H9 (cell line): Measurements from ENCODE around the gene SLC9A7. TPM values are rescaled to one million over a fixed set of nuclear protein-coding genes. Genes with fewer than 3 reads are reported as not detected.

Experiments used
- DNase-seq: peaks from one replicate; pipeline ENCODE4 v3.0.0-alpha.2; 2017
- H2AFZ ChIP-seq: one replicate; pipeline ENCODE4 v1.6.1; 2013; ENCODE audit warnings: mild to moderate bottlenecking, low read length, control low read depth, moderate library complexity
- H2AK5ac ChIP-seq: 2 replicates; pipeline ENCODE4 v1.6.1; 2013; ENCODE audit warnings: low read length, control low read depth, mixed read lengths; ENCODE audit not compliant: insufficient read length
- H2BK120ac ChIP-seq: one replicate; pipeline ENCODE4 v1.6.1; 2013; ENCODE audit warnings: low read depth, mild to moderate bottlenecking, low read length, control low read depth, inconsistent platforms; ENCODE audit not compliant: poor library complexity, severe bottlenecking
- H2BK12ac ChIP-seq: 2 replicates; pipeline ENCODE4 v1.6.1; 2013; ENCODE audit warnings: low read length, control low read depth, mixed read lengths, low read depth; ENCODE audit not compliant: insufficient read length
- H2BK15ac ChIP-seq: 2 replicates; pipeline ENCODE4 v1.6.1; 2013; ENCODE audit warnings: low read depth, low read length, control low read depth
- H2BK20ac ChIP-seq: one replicate; pipeline ENCODE4 v1.6.1; 2013; ENCODE audit warnings: low read depth, mild to moderate bottlenecking, low read length, control low read depth, inconsistent platforms; ENCODE audit not compliant: poor library complexity, severe bottlenecking
- H2BK5ac ChIP-seq: 2 replicates; pipeline ENCODE4 v1.6.1; 2013; ENCODE audit warnings: low read length, control low read depth, mixed read lengths; ENCODE audit not compliant: insufficient read length
- H3K14ac ChIP-seq: 2 replicates; pipeline ENCODE4 v1.6.1; 2013; ENCODE audit warnings: low read length, control low read depth; ENCODE audit not compliant: insufficient read depth
- H3K18ac ChIP-seq: 2 replicates; pipeline ENCODE4 v1.6.1; 2013; ENCODE audit warnings: low read depth, mild to moderate bottlenecking, mixed read lengths, low read length, control low read depth; ENCODE audit not compliant: insufficient read length
- H3K23ac ChIP-seq: 2 replicates; pipeline ENCODE4 v1.6.1; 2013; ENCODE audit warnings: low read length, control low read depth, mixed read lengths, low read depth; ENCODE audit not compliant: insufficient read length
- H3K23me2 ChIP-seq: 2 replicates; pipeline ENCODE4 v1.6.1; 2013; ENCODE audit warnings: low read depth, mild to moderate bottlenecking, mixed read lengths, low read length, control low read depth; ENCODE audit not compliant: insufficient read length, poor library complexity, severe bottlenecking
- H3K27ac ChIP-seq: 2 replicates; pipeline ENCODE4 v1.5.1; 2013; ENCODE audit warnings: low read length, control low read depth, mixed read lengths, low read depth; ENCODE audit not compliant: insufficient read length
- H3K27me3 ChIP-seq: 2 replicates; pipeline ENCODE4 v1.6.1; 2013; ENCODE audit warnings: low read length, control low read depth, inconsistent platforms; ENCODE audit not compliant: insufficient read depth
- H3K4ac ChIP-seq: 2 replicates; pipeline ENCODE4 v1.6.1; 2013; ENCODE audit warnings: low read depth, mild to moderate bottlenecking, control low read depth, inconsistent platforms, low read length, moderate library complexity
- H3K4me1 ChIP-seq: 2 replicates; pipeline ENCODE4 v1.6.1; 2013; ENCODE audit warnings: low read length, control low read depth, inconsistent platforms; ENCODE audit not compliant: insufficient read depth
- H3K4me2 ChIP-seq: 2 replicates; pipeline ENCODE4 v1.6.1; 2013; ENCODE audit warnings: low read length, control low read depth, mixed read lengths; ENCODE audit not compliant: insufficient read length, insufficient read depth
- H3K56ac ChIP-seq: 2 replicates; pipeline ENCODE4 v1.6.1; 2013; ENCODE audit warnings: low read depth, mild to moderate bottlenecking, mixed read lengths, low read length, control low read depth; ENCODE audit not compliant: insufficient read length
- H3K79me1 ChIP-seq: 2 replicates; pipeline ENCODE4 v1.6.1; 2013; ENCODE audit warnings: low read depth, mild to moderate bottlenecking, moderate library complexity, low read length, control low read depth, inconsistent platforms; ENCODE audit not compliant: insufficient read depth, poor library complexity, severe bottlenecking
- H3K79me2 ChIP-seq: 2 replicates; pipeline ENCODE4 v1.6.1; 2013; ENCODE audit warnings: low read length, control low read depth, inconsistent platforms; ENCODE audit not compliant: insufficient read depth
- H3K9ac ChIP-seq: 2 replicates; pipeline ENCODE4 v1.6.1; 2013; ENCODE audit warnings: low read length, control low read depth, mixed read lengths; ENCODE audit not compliant: insufficient read length; ENCODE audit errors: extremely low read depth
- H3K9me3 ChIP-seq: one replicate; pipeline ENCODE4 v1.6.1; 2013; ENCODE audit warnings: low read depth, low read length, inconsistent platforms; ENCODE audit not compliant: control insufficient read depth
- H3T11ph ChIP-seq: one replicate; pipeline ENCODE4 v1.6.1; 2013; ENCODE audit warnings: mild to moderate bottlenecking, low read length, control low read depth, inconsistent platforms
- H4K20me1 ChIP-seq: one replicate; pipeline ENCODE4 v1.6.1; 2013; ENCODE audit not compliant: control insufficient read depth, insufficient read length, insufficient read depth
- H4K5ac ChIP-seq: 2 replicates; pipeline ENCODE4 v1.6.1; 2013; ENCODE audit warnings: low read depth, mild to moderate bottlenecking, mixed read lengths, low read length, control low read depth; ENCODE audit not compliant: insufficient read length
- H4K8ac ChIP-seq: replicated peaks from 2 replicates; pipeline ENCODE4 v1.6.1; 2013; ENCODE audit warnings: low read length, control low read depth, mixed read lengths, low read depth; ENCODE audit not compliant: insufficient read length
- H4K91ac ChIP-seq: 2 replicates; pipeline ENCODE4 v1.6.1; 2013; ENCODE audit warnings: low read depth, mild to moderate bottlenecking, moderate library complexity, mixed read lengths, low read length, control low read depth; ENCODE audit not compliant: insufficient read length
- H3K27ac Mint-ChIP-seq, 3 experiments: 2 replicates in 2 of 3; 3 replicates in 1 of 3; pipeline ENCODE4 v1.8.0; 2020 to 2021; ENCODE audit warnings: mixed read lengths in 3 of 3, mild to moderate bottlenecking in 1 of 3, moderate library complexity in 1 of 3
- H3K27me3 Mint-ChIP-seq: 2 replicates; pipeline ENCODE4 v1.8.0; 2021; ENCODE audit warnings: low read depth, mild to moderate bottlenecking, moderate library complexity, mixed read lengths
- H3K36me3 Mint-ChIP-seq, 3 experiments: 2 replicates in 2 of 3; 3 replicates in 1 of 3; pipeline ENCODE4 v1.8.0; 2020 to 2021; ENCODE audit warnings: low read depth in 3 of 3, mixed read lengths in 3 of 3; ENCODE audit not compliant: insufficient read depth in 1 of 3
- H3K4me1 Mint-ChIP-seq, 2 experiments: 2 replicates each; pipeline ENCODE4 v1.8.0; 2020; ENCODE audit warnings: mixed read lengths in 2 of 2
- H3K4me3 Mint-ChIP-seq, 2 experiments: 2 replicates in 1 of 2; 3 replicates in 1 of 2; pipeline ENCODE4 v1.8.0; 2020 to 2021; ENCODE audit warnings: mild to moderate bottlenecking in 2 of 2, mixed read lengths in 2 of 2, moderate library complexity in 1 of 2
- H3K9me3 Mint-ChIP-seq, 2 experiments: 2 replicates in 1 of 2; 3 replicates in 1 of 2; pipeline ENCODE4 v1.8.0; 2020; ENCODE audit warnings: mild to moderate bottlenecking in 2 of 2, mixed read lengths in 2 of 2, moderate library complexity in 1 of 2
- CTCF ChIP-seq: fragments of 200-600 bp; sonication (generic); conservative IDR thresholded peaks from 3 replicates; pipeline ENCODE4 v1.8.0; 2021; ENCODE audit warnings: antibody characterized with exemption, mild to moderate bottlenecking
- WGBS: extraction: QIAGEN DNeasy Blood & Tissue Kit; methylation state at CpG from one replicate; pipeline ENCODE4 v1.1.7; 2013; ENCODE audit warnings: missing lambda C conversion rate, low lambda C conversion rate, mixed read lengths; ENCODE audit not compliant: insufficient read length; ENCODE audit errors: extremely low coverage; 5-methylcytosine and 5-hydroxymethylcytosine counted together
- total RNA-seq: library from RNA; stranded (reverse); gene quantifications from 2 replicates; pipeline ENCODE4 v1.2.1, GENCODE V29; 2021

Gene SLC9A7
- total RNA-seq, 1 experiment from 2014 or later = 5.9 TPM

DNA sequence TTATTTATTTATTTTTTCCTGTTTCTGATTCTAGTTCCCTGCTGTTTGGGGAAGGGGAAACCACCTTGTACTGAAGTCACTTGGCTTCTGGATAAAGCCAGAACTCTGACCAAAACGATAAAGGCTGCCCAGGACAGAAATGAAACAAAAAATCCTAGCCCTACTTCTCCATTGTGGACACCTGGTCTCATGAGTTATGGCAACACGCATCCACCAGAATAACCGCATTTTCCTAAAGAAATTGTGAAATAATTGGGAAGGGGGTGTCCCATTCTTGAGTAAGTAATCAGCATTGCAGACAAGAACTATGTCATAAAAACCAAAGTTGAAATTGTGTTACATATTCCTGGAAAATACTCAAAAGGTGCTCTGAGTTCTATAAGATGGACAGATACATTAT lies 42.1 kb downstream of the SLC9A7 start:
- no CpG with 5 or more reads among the region's 3 CpGs for WGBS

More for the DNA sequence above, 42.1 kb downstream of the SLC9A7 start:
- 0 out of 2 replicates have a peak, but pooled peaks cover 2% of the 10 kb centered on the region for H3K4me1 ChIP-seq
- H2BK5ac ChIP-seq = no peak overlapping the region
- H3K9ac ChIP-seq = no peak overlapping the region
- H2AFZ ChIP-seq = no peak overlapping the region
- no peak for TF ChIP-seq CTCF
- H3K23ac ChIP-seq = no peak overlapping the region
- H3K9me3 Mint-ChIP-seq = peaks cover 46 to 54% of the 10 kb centered on the region in 2 experiments
- peaks cover 0 to 7% (median 5%) of the 10 kb centered on the region in 3 experiments; a peak in 5 of 7 replicates for H3K36me3 Mint-ChIP-seq
- H4K91ac ChIP-seq = no peak overlapping the region
- H3K27me3 Mint-ChIP-seq = no peaks in the 10 kb centered on the region
- no peak overlapping the region for H3K4ac ChIP-seq
- H3T11ph ChIP-seq = no peak overlapping the region
- H3K9me3 ChIP-seq = peaks cover 6% of the 10 kb centered on the region
- H3K27ac ChIP-seq = no peak overlapping the region
- no peak overlapping the region for H2AK5ac ChIP-seq
- H3K27ac Mint-ChIP-seq = no peak overlapping the region
- H3K4me1 Mint-ChIP-seq = peaks cover under 1 to 6% of the 10 kb centered on the region in 2 experiments; a peak in 3 of 4 replicates
- H3K4me2 ChIP-seq = no peak overlapping the region
- H4K20me1 ChIP-seq = no peaks in the 10 kb centered on the region
- no peak overlapping the region for H4K5ac ChIP-seq
- DNase-seq = no peak
- H3K4me3 Mint-ChIP-seq = no peak overlapping the region
- H3K79me1 ChIP-seq = peaks cover 4% of the 10 kb centered on the region
- no peak overlapping the region for H2BK20ac ChIP-seq
- H3K27me3 ChIP-seq = no peaks in the 10 kb centered on the region
- H4K8ac ChIP-seq = no peak overlapping the region
- no peak overlapping the region for H2BK120ac ChIP-seq
- H3K79me2 ChIP-seq = peaks cover 2% of the 10 kb centered on the region; the same call in 1 of the 2 replicates
- no peaks in the 10 kb centered on the region for H3K23me2 ChIP-seq
- no peak overlapping the region for H3K14ac ChIP-seq
- no peak overlapping the region for H2BK15ac ChIP-seq
- no peak overlapping the region for H3K56ac ChIP-seq
- H3K18ac ChIP-seq = no peak overlapping the region
- H2BK12ac ChIP-seq = no peak overlapping the region
